Umbilical cord (tissue), 2 donors: ENCODE measurements around the gene TFG. TPM values are rescaled to one million over a fixed set of nuclear protein-coding genes. Genes with fewer than 3 reads are reported as not detected.
A peak's percentile ranks its signal among the peaks of the same experiment; 100 is the strongest.

Experiments used
- DNase-seq: peaks from one replicate; pipeline ENCODE4 v3.0.0-alpha.2; 2015; ENCODE audit warnings: low spot score
- total RNA-seq: library from RNA; depleted of rRNA; stranded (reverse); fragments of >200 nt; gene quantifications from one replicate; pipeline ENCODE4 v1.2.3, GENCODE V29; 2014; ENCODE audit warnings: low replicate concordance; ENCODE audit not compliant: insufficient read depth

TFG gene
- total RNA-seq, 1 donor from 2014 or later: 101 TPM

GRCh38 chr3:100706365-100706764, 2.9 kb upstream of the TFG start:
- no peak for DNase-seq

DNA sequence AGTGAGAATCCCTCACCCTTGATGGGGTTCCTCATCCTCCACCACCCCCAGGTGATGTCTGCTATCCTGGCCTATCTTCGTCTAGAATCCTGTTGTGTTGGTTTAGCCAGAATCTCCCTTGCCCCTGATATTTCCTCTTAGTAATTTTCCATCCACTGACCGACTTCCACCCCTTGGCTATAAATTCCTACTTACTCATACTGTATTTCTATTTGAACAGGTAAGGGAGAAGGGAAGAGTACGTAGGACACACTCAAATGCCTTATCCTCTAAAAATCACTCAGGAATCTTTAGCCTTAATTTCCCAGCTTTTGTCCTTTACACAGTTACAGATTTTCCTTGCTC, 678 bp upstream of the TFG start:
- no peak for DNase-seq

GRCh38 chr3:100709842-100710260, 557 bp downstream of the TFG start:
- DNase-seq: no peak

DNA sequence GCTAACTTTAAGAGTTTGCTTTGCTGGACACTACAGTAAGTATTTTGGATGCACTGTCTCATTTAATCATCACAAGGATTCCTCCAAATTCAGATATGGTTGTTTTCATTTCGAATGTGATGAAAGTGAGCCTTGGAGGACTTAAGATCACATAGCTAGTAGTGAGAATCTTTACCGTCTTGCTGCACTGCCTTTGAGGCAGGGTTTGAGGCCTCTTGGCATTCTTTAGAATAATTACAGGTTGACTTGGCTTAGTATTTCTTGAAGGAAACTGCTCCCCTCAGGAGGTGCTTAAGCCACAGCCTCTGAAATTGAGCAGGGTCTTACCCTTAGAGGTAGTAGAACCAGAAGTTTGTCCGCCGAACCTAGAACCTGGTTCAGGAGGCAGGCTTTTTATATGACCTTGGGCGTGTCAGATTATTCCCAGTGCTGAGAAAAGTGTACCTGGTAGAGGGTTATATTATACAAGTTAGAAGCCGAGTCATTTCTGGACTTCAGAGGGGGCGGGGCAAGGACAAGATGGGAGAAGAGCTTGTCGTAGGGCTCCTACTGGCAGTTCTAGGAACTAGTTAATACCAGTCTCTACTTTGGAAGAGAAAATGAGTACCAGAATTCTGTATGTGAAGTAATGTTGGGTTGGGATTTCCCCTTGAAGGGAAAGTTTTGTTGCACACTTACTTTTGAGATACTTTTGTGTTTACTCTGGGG, 1.1 kb downstream of the TFG start:
- DNase-seq: peak; percentile 60

DNA sequence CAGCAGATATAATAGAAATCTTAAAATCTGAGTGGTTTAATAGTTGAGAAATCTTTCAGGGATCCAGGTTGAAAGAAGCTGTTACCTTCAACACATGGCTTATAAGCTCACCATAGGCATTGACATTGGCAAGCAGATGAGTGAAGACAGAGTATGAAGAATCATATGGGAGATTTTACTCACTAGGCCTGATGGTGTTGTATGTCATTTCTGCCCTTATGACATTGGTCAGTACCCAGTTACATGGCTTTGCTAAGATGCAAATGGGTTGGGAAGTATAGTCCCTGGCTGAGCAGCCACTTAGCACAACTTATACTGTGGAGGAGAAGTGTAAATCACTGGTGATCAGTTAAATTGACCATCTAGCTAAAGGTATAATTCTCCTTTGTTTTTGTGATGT, 5.9 kb downstream of the TFG start:
- DNase-seq: no peak

DNA sequence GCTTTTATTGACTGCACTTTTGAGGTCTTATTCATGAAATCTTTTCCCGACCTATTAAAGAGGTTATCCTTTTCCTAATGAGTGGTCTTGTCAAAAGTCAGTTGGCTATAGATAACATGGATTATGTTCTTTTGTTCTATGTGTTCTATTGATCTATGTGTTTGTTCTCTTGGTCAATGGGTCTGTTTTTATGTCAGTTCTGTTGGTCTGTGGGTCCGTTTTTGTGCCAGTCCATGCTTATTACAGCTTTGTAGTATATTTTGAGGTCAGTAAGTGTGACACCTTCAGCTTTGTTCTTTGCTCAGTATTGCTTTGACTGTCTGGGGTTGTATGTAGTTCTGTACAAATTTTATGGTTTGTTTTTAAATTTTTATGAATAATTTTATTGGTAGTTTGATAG, 7.8 kb downstream of the TFG start:
- DNase-seq: no peak

- DNase-seq: no peak
Measured at GRCh38 chr3:100717637-100718487, 8.6 kb downstream of the TFG start.

GRCh38 chr3:100719136-100719535, 9.8 kb downstream of the TFG start:
- no peak for DNase-seq

- no peak for DNase-seq
Measured at GRCh38 chr3:100720426-100720825, 11.1 kb downstream of the TFG start.

DNA sequence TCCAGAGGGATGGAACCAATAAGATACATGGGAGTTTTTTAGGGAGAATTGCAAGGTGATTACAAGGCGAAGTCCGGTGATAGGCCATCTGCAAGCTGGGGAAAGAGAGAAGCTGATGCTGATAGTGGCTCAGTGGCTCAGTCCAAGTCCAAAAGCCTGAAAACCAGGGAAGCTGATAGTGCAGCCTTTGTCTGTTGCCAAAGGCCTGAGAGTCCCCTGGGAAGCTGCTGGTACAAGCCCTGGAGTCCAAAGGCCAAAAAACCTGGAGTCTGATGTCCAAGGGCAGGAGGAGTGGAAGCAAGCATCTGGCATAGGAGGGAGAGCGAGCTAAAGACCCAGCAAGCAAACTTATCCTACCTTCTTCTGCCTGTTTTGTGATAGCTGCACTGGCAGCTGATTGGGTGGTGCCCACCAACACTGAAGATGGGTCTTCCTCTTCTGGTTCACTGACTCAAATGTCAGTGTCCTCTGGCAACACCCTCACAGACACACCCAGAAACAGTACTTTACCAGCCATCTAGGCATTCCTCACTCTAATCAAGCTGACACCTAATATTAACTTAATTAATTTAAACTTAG, 16.7 kb downstream of the TFG start:
- no peak for DNase-seq

DNA sequence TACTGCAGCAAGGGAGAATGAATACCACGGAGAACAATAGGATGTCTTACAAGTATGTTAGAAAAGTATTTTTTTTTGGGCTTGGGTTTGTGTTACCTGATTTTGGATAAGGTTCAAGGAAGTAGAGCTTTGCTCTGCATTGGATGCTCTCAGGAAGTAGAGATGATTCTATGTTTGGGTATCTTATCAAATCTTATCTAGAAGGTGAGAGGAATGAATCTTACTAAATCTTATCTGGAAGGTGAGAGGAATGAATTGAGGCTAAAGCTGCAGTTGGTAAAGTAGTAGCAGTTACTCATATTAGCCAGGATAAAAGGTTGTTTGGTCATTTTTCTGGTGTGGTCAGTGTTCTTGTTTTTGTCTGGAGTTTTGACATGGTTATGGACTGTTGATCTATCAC, 17.4 kb downstream of the TFG start:
- DNase-seq: no peak

DNA sequence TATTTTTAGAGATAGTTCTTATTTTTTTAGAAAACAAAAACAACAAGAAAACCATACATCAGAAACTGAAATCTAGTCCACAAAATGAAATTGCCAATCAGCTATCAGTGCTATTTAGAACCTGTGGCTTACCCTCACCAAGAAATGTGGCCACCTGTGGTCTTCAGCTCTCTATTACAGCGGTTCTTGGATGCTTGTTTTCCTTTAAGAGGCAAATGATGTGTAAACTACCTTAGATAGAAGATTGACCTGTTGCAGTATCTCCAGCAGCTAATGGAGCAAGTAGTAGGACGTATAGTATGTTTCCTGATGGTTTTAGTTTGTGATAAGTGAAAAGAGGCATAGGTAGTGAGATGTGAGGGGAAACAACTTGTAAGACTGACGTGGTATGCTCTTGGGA, 21.2 kb downstream of the TFG start:
- no peak for DNase-seq

GRCh38 chr3:100732435-100732834, 23.1 kb downstream of the TFG start:
- no peak for DNase-seq

DNA sequence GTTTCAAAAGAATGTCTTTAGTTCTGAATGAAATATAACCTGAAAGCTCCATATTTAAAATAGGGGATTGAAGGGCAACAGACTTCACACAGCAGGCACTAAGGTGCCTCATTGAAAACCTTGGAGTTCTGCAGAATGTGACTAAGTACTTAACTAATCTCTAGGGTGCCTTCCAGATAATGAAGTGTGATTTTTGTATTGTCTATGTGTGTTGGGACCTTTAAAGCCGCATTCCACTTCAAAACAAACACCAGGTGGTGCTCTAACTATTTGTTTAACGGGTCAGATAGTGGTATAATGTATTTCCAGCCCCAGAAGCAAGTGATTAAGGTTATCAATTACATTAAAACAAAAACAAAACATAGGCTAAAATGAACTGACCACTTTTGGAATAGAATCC, 28.0 kb downstream of the TFG start:
- DNase-seq: no peak

GRCh38 chr3:100740207-100740606, 30.9 kb downstream of the TFG start:
- DNase-seq: no peak

- DNase-seq: no peak
Measured at GRCh38 chr3:100743535-100743934, 34.2 kb downstream of the TFG start.

- DNase-seq: no peak
Measured at GRCh38 chr3:100744671-100745070, 35.4 kb downstream of the TFG start.

DNA sequence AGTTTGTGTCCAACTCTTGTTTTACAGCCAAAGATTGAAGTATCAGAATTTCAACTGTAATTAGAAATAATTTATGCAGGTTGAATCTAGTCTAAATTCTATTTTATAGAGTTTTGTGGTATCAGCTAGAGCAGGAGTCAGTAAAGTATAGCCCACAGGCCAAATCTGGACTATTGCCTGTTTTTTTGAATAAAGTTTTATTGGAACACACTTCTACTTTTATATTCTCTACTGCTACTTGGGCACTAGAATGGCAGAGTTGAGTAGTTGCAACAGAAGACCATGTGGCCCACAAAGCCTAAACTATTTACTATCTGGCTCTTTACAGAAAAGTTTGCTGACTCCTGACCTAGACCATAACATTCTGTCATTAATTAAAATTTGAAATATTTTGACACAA, 36.3 kb downstream of the TFG start:
- DNase-seq: no peak

DNA sequence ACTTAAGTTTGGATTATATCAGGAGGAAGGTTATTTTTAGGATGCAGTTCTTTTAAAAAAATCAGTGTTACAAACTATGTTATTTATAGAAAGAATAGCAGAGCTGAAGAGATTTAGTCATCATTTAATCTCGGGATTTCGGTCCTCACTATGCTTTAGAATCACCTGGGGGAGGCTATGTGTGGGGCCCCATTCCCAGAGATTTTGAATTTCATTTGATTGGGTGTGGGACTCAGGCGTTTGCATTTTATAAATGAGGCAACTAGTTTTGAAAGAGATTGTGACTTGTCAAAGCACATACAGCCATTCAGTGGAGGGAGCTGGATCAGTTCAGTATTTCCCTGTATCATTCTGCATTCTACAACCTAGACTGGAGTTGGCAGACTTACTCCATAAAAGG, 36.8 kb downstream of the TFG start:
- no peak for DNase-seq

DNA sequence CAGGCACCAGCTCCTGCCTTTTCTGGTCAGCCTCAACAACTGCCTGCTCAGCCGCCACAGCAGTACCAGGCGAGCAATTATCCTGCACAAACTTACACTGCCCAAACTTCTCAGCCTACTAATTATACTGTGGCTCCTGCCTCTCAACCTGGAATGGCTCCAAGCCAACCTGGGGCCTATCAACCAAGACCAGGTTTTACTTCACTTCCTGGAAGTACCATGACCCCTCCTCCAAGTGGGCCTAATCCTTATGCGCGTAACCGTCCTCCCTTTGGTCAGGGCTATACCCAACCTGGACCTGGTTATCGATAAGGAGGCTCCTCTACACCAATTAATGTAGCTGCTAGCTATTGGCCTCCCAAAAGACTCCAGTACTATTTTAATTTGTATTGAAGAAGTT, 38.9 kb downstream of the TFG start:
- no peak for DNase-seq

DNA sequence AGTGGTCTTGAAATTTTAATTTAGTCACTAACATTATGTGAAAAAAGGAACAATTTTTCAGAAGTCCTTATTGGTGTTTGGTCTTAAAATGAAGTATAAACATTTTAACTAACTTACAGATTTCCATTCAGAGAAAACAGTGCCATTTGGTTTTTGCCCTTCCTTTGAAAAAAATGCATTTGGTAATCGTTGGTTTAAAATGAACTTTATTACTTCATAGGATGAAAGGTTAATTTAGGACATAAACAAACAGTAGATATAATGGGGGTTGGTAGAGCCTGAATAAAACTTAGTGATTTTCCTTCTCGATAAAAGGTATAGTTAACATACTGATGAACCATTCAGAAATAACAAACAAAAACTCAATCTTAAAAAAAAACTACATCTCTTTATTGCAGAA, 39.7 kb downstream of the TFG start:
- DNase-seq: no peak

DNA sequence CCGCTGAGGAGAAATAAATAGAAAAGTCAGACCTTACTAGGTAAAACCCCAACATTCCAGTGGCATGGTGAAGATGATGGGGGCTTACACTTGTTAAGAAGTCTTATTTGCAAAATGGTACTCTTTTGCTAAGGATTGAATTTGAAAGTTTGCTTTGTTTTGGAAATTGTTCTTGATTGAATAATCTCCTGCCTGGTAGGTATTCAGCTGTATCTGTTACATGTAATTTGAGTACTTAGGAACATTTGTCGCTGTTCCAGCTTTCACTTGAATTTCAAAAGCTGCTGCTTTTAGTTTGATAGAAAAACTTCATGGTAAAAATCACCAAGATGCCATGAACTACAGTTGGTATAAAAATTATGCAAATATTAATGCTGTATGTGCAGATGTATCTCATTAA, 44.6 kb downstream of the TFG start:
- no peak for DNase-seq
